ENCODE measurements around the gene FLVCR2. TPM values are rescaled to one million over a fixed set of nuclear protein-coding genes. Genes with fewer than 3 reads are reported as not detected.

FLVCR2 gene
- total RNA-seq, 1 donor from 2014 or later, result 3.2 TPM

GRCh38 chr14:75648066-75648838 lies 69.8 kb downstream of the FLVCR2 start:
- H3K4me1 ChIP-seq, result peaks cover 32% of the 10 kb centered on the region
- H3K4me3 ChIP-seq, result peak overlapping the region; percentile 23
- no peak for TF ChIP-seq CTCF (IDR thresholded peaks at IDR 0.05; ENCODE audit: borderline replicate concordance)
- H3K27me3 ChIP-seq (ENCODE audit: low read depth), result no peaks in the 10 kb centered on the region
- intact Hi-C loops (cut with micrococcal nuclease), result no loop called here
- DNase-seq, result peak; percentile 51
- peaks cover 32% of the 10 kb centered on the region for H3K36me3 ChIP-seq
- peak overlapping the region; percentile 89 for H3K27ac ChIP-seq (replicated peaks)
- no peaks in the 10 kb centered on the region for H3K9me3 ChIP-seq (replicated peaks)

GRCh38 chr14:75649337-75649736 lies 70.9 kb downstream of the FLVCR2 start:
- DNase-seq, result no peak
- Histone ChIP-seq H3K27me3 (ENCODE audit: low read depth) (no peaks in the 10 kb centered on the region), H3K9me3 (replicated peaks) (no peaks in the 10 kb centered on the region), H3K4me1 (peaks cover 35% of the 10 kb centered on the region), H3K4me3 (no peak overlapping the region), H3K36me3 (peaks cover 32% of the 10 kb centered on the region), H3K27ac (replicated peaks) (peak overlapping the region; percentile 89)
- intact Hi-C loops (cut with micrococcal nuclease), result no loop called here
- no peak for TF ChIP-seq CTCF (IDR thresholded peaks at IDR 0.05; ENCODE audit: borderline replicate concordance)

GRCh38 chr14:75649773-75650172 lies 71.4 kb downstream of the FLVCR2 start:
- Histone ChIP-seq H3K27me3 (ENCODE audit: low read depth) (no peaks in the 10 kb centered on the region), H3K36me3 (peaks cover 32% of the 10 kb centered on the region), H3K4me1 (peaks cover 35% of the 10 kb centered on the region), H3K27ac (replicated peaks) (peak overlapping the region; percentile 89), H3K9me3 (replicated peaks) (no peaks in the 10 kb centered on the region), H3K4me3 (no peak overlapping the region)
- no peak for DNase-seq
- no peak for TF ChIP-seq CTCF (IDR thresholded peaks at IDR 0.05; ENCODE audit: borderline replicate concordance)
- intact Hi-C loops (cut with micrococcal nuclease), result no loop called here

GRCh38 chr14:75650253-75651058 lies 72.0 kb downstream of the FLVCR2 start:
- Histone ChIP-seq H3K27ac (replicated peaks) (no peak overlapping the region), H3K4me3 (no peak overlapping the region), H3K4me1 (peaks cover 35% of the 10 kb centered on the region), H3K9me3 (replicated peaks) (no peaks in the 10 kb centered on the region), H3K36me3 (peaks cover 32% of the 10 kb centered on the region), H3K27me3 (ENCODE audit: low read depth) (no peaks in the 10 kb centered on the region)
- intact Hi-C loops (cut with micrococcal nuclease), result no loop called here
- DNase-seq, result no peak
- no peak for TF ChIP-seq CTCF (IDR thresholded peaks at IDR 0.05; ENCODE audit: borderline replicate concordance)

GRCh38 chr14:75653563-75653962 lies 75.1 kb downstream of the FLVCR2 start:
- intact Hi-C loops (cut with micrococcal nuclease), result no loop called here
- no peak overlapping the region for H3K27ac ChIP-seq (replicated peaks)
- H3K27me3 ChIP-seq (ENCODE audit: low read depth), result no peaks in the 10 kb centered on the region
- peaks cover 37% of the 10 kb centered on the region for H3K36me3 ChIP-seq
- no peaks in the 10 kb centered on the region for H3K9me3 ChIP-seq (replicated peaks)
- DNase-seq, result no peak
- no peak overlapping the region for H3K4me3 ChIP-seq
- TF ChIP-seq CTCF (IDR thresholded peaks at IDR 0.05; ENCODE audit: borderline replicate concordance), result no peak
- H3K4me1 ChIP-seq, result peaks cover 11% of the 10 kb centered on the region
